Right lobe of liver (tissue), 6 donors: ENCODE results near the gene DCPS. TPM values are rescaled to one million over a fixed set of nuclear protein-coding genes. Genes with fewer than 3 reads are reported as not detected.

ENCODE experiments used
- ATAC-seq, 4 donors: fragments of 200-7000 bp; cut with Tn5 transposase; one replicate each; pipeline ENCODE4 v1.9.1; 2020; ENCODE audit warnings: mild to moderate bottlenecking in 4 of 4, moderate library complexity in 4 of 4
- DNase-seq, 3 donors: peaks; one replicate each; pipeline ENCODE4 v3.0.0-alpha.2; 2020
- H3K27ac ChIP-seq, 3 donors: fragments of 200-600 bp; one replicate each; pipeline ENCODE4 v1.8.0; 2022
- H3K27me3 ChIP-seq, 2 donors: fragments of 200-600 bp; one replicate each; pipeline ENCODE4 v1.8.0; 2022
- H3K36me3 ChIP-seq, 4 donors: fragments of 200-600 bp; sonication (generic) in 1 of 4; one replicate each; pipeline versions ENCODE4 v1.5.1 to v1.8.0; 2017 to 2022; ENCODE audit warnings: control low read depth in 1 of 4
- H3K4me1 ChIP-seq, 4 donors: fragments of 200-600 bp; sonication (generic) in 1 of 4; one replicate each; pipeline versions ENCODE4 v1.5.1 to v1.8.0; 2017 to 2022; ENCODE audit warnings: control low read depth in 1 of 4
- H3K4me3 ChIP-seq, 3 donors: fragments of 200-600 bp; one replicate each; pipeline ENCODE4 v1.8.0; 2022
- H3K9me3 ChIP-seq, 4 donors: fragments of 200-600 bp; sonication (generic) in 1 of 4; one replicate each; pipeline versions ENCODE4 v1.5.1 to v1.8.0; 2017 to 2022; ENCODE audit warnings: control low read depth in 1 of 4
- CTCF ChIP-seq, 4 donors: fragments of 200-600 bp in 3 of 4; fragments of 450-650 bp in 1 of 4; IDR thresholded peaks; one replicate each; pipeline versions ENCODE4 v1.5.1 to v1.8.0; 2016 to 2022; ENCODE audit warnings: antibody characterized with exemption in 4 of 4, mild to moderate bottlenecking in 2 of 4
- POLR2A ChIP-seq: fragments of 450-650 bp; IDR thresholded peaks from one replicate; pipeline ENCODE4 v1.6.1; 2017; ENCODE audit warnings: antibody characterized with exemption, mild to moderate bottlenecking
- WGBS: methylation state at CpG from one replicate; pipeline ENCODE4 v1.1.6; 2018; ENCODE audit warnings: low coverage, low lambda C conversion rate; ENCODE audit not compliant: insufficient coverage; ENCODE audit errors: missing lambda C conversion rate; 5-methylcytosine and 5-hydroxymethylcytosine counted together
- intact Hi-C, 2 donors: fragments of 100-400 bp; cut with DNase I; formaldehyde crosslinking; loops; one replicate each; pipeline versions ENCODE4 v1.11.2 to v1.14.1; 2022
- total RNA-seq, 6 experiments: library from RNA; depleted of rRNA in 2 of 6; stranded (reverse); fragments of >200 nt in 2 of 6; fragmentation: NEBNext Ultra II Directional in 3 of 6; extraction: Animal tissue kit (Norgen Biotek cat#: 25700) in 3 of 6; gene quantifications; one replicate each; pipeline versions ENCODE4 v1.1.0 to v1.2.4, GENCODE V29; 2016 to 2023
- donor health status: DM: no; HTN: yes; CAD: no.
- donor health status: DM: no; HTN: no; CAD: no.
- donor health status: DM: no; HTN: no; CAD: no.
- donor health status: DM: no; HTN: yes; CAD: no.
- donor health status: DM: no; HTN: yes; CAD: no.

The DCPS gene
- total RNA-seq, 6 experiments from 2014 or later, result 12.6 to 65.2 (median 21.9) TPM

- Histone ChIP-seq H3K4me3 (peak overlapping the region; percentile 82 to 91 (median 88)), H3K27ac (peak overlapping the region; percentile 81 to 97 (median 86)), H3K9me3 (no peaks in the 10 kb centered on the region), H3K36me3 (peaks cover 7 to 46% (median 26%) of the 10 kb centered on the region in 4 donors), H3K27me3 (no peaks in the 10 kb centered on the region), H3K4me1 (peaks cover 0 to 15% (median 4%) of the 10 kb centered on the region in 4 donors)
- ATAC-seq, result peak; percentile 55 to 66 (median 59)
- TF ChIP-seq CTCF (IDR thresholded peaks at IDR 0.05) (no peak), POLR2A (no peak)
- intact Hi-C loops, result loop anchor here in 1 of 2 donors (10.0 kb wide), 1 partner anchor 53 kb away; the partner anchor contains the start of genes FAM118B and RPUSD4
- DNase-seq, result peak; percentile 82 to 96 (median 90)
- WGBS, result 21% methylated on average over 6 of the region's 6 CpGs
Observed at GRCh38 chr11:126267650-126268049, 36.2 kb upstream of the DCPS start.

GRCh38 chr11:126268361-126268707, 35.5 kb upstream of the DCPS start:
- peak in 1 of 3 donors; percentile 30 for DNase-seq
- 0% methylated on average over 11 of the region's 23 CpGs for WGBS
- H3K27me3 ChIP-seq, result no peaks in the 10 kb centered on the region
- no peaks in the 10 kb centered on the region for H3K9me3 ChIP-seq
- peaks cover 0 to 15% (median 4%) of the 10 kb centered on the region in 4 donors for H3K4me1 ChIP-seq
- H3K36me3 ChIP-seq, result peaks cover 6 to 46% (median 23%) of the 10 kb centered on the region in 4 donors
- TF ChIP-seq CTCF (IDR thresholded peaks at IDR 0.05) (no peak), POLR2A (no peak)
- peak overlapping the region; percentile 81 to 97 (median 86) for H3K27ac ChIP-seq
- intact Hi-C loops, result loop anchor here in 1 of 2 donors (10.0 kb wide), 1 partner anchor 54 kb away; the partner anchor contains the start of genes FAM118B and RPUSD4
- peak; percentile 2 to 30 (median 23) for ATAC-seq
- H3K4me3 ChIP-seq, result peak overlapping the region; percentile 82 to 91 (median 88)

- Histone ChIP-seq H3K27ac (peak within 1 kb of the TSS; percentile 81 to 97 (median 86)), H3K27me3 (no peaks in the 10 kb centered on the region), H3K9me3 (no peaks in the 10 kb centered on the region), H3K4me1 (peaks cover 0 to 15% (median 4%) of the 10 kb centered on the region in 4 donors), H3K36me3 (peaks cover 7 to 45% (median 21%) of the 10 kb centered on the region in 4 donors), H3K4me3 (peak within 1 kb of the TSS; percentile 82 to 91 (median 88))
- no peak for TF ChIP-seq CTCF (IDR thresholded peaks at IDR 0.05)
- peak; percentile 88 for TF ChIP-seq POLR2A
- DNase-seq (peak; percentile 100), ATAC-seq (peak; percentile 97 to 99 (median 98))
- intact Hi-C loops, result loop anchor here in 1 of 2 donors (10.0 kb wide), 1 partner anchor 54 kb away; the partner anchor contains the start of genes FAM118B and RPUSD4
- 2% methylated on average over 5 of the region's 64 CpGs for WGBS
Observed at GRCh38 chr11:126268708-126269579, 34.9 kb upstream of the DCPS start, which contains the start of the genes FOXRED1 and SRPRA. FOXRED1 (plus strand) TSS chr11:126269154; CDS start chr11:126269207, 53 bp downstream. SRPRA (minus strand) TSS chr11:126268895; CDS start chr11:126268804, 91 bp downstream.

GRCh38 chr11:126277322-126277721, 26.5 kb upstream of the DCPS start:
- H3K4me3 ChIP-seq, result no peak overlapping the region
- DNase-seq, result peak in 2 of 3 donors; percentile 82 to 86
- peak; percentile 30 to 75 (median 72) for ATAC-seq
- intact Hi-C loops, result no loop called here
- H3K36me3 ChIP-seq, result peaks cover 0 to 24% (median 6%) of the 10 kb centered on the region in 4 donors
- H3K27me3 ChIP-seq, result no peaks in the 10 kb centered on the region
- WGBS, result 36% methylated on average over 5 of the region's 11 CpGs
- peak overlapping the region in 2 of 3 donors; percentile 70 to 87 for H3K27ac ChIP-seq
- H3K4me1 ChIP-seq, result peaks cover 0 to 37% (median 15%) of the 10 kb centered on the region in 4 donors
- H3K9me3 ChIP-seq, result no peaks in the 10 kb centered on the region
- TF ChIP-seq POLR2A (no peak), CTCF (IDR thresholded peaks at IDR 0.05) (no peak)
